GM18505 (cell line): ENCODE measurements around the gene SCT.

Experiments used
- ATAC-seq: cut with Tn5 transposase; IDR thresholded peaks from one replicate; pipeline ENCODE4 v1.9.1; 2021; ENCODE audit not compliant: unreplicated experiment
- POLR2A ChIP-seq: IDR thresholded peaks from 4 replicates; pipeline ENCODE4 v1.6.1; 2011; ENCODE audit warnings: borderline replicate concordance; ENCODE audit not compliant: insufficient read depth, insufficient read length; ENCODE audit errors: extremely low read depth

Gene SCT

GRCh38 chr11:615504-616319, 11.3 kb downstream of the SCT start, which contains the start of gene IRF7:
Gene IRF7 (minus strand): TSS chr11:615950. CDS start chr11:615364, 586 bp downstream.
- ATAC-seq = peak; percentile 76
- peak; percentile 97 for TF ChIP-seq POLR2A

- TF ChIP-seq POLR2A = no peak
- ATAC-seq = peak; percentile 1
These were observed 12.1 kb downstream of the SCT start for GRCh38 chr11:614623-615503.

DNA sequence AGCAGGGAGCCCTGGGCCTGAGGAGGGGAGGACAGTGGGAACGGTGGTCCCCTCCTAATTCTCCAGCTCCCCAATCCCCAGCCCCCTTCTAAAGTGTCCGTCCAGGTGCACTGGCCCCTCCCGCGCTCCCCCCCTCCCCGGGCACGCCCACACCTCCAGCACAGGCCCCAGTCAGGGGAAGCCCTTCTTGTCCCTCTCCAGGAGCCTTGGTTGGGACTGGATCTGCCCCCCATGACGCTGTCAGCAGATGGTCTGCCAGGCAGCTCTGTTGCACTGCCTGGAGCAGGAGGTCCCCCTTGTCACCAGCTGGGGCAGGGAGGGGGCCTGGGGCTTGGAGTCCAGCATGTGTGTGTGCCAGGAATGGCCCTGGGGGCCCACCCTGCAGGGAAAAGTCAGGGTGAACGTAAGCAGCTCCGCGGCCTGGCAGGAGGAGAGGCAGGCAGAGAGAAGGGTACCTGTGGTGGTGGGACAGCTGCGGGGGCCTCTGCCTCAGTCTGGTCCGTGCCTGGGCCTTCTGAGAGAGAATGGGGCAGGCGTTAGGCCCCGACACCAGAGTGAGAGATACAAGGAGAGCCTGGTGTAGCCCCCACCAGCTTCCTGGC, 12.9 kb downstream of the SCT start:
- no peak for ATAC-seq
- no peak for TF ChIP-seq POLR2A

GRCh38 chr11:613369-613968, 13.5 kb downstream of the SCT start:
- TF ChIP-seq POLR2A = peak; percentile 32
- ATAC-seq = no peak

- ATAC-seq = no peak
- TF ChIP-seq POLR2A = no peak
These were observed 14.1 kb downstream of the SCT start for GRCh38 chr11:612961-613300.

GRCh38 chr11:612201-612960, 14.6 kb downstream of the SCT start:
- no peak for ATAC-seq

GRCh38 chr11:611001-611996, 15.7 kb downstream of the SCT start:
- no peak for ATAC-seq
- TF ChIP-seq POLR2A = peak; percentile 60

More at GRCh38 chr11:612201-612960, 14.6 kb downstream of the SCT start:
- peak; percentile 35 for TF ChIP-seq POLR2A

DNA sequence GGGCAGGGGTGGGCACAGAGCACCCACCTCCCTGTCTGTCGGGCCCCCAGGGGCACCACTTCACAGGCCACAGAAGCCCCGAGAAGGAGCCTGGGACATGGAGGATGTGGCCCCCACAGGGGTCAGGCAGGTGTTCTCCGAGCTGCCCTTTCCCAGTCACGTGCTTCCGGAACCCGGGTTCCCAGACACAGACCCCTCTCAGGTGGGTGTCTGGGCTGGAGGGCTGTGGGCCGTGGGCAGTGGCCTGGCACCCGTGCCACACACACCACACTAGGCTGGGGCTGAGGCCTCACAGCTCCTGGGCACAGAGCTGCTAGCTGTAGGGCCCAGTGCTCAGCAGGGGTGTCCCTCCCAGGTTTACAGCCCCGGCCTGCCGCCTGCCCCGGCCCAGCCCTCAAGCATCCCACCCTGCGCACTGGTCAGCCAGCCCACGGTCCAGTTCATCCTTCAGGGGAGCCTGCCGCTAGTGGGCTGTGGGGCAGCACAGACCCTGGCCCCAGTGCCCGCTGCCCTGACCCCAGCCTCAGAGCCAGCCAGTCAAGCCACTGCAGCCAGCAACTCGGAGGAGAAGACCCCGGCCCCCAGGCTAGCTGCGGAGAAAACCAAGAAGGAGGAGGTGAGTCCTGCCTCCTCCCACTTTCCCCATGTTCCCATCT, 16.7 kb downstream of the SCT start:
- TF ChIP-seq POLR2A = no peak
- no peak for ATAC-seq

DNA sequence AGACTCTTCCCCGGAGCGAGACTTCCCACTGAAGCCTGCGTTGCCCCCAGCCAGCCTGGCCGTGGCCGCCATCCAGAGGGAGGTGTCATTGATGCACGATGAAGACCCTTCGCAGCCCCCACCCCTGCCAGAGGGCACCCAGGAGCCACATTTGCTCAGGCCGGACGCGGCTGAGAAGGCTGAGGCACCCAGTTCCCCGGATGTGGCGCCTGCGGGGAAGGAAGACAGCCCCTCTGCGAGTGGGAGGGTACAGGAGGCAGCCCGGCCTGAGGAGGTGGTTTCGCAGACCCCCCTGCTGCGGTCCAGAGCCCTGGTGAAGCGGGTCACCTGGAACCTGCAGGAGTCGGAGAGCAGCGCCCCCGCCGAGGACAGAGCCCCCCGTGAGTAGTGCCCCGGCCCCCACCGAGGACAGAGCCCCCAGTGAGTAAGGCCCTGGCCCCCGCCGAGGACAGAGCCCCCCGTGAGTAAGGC, 17.6 kb downstream of the SCT start:
- TF ChIP-seq POLR2A = no peak
- no peak for ATAC-seq

- no peak for ATAC-seq
- TF ChIP-seq POLR2A = no peak
These were observed 18.2 kb downstream of the SCT start for GRCh38 chr11:608791-609251.
